Subcutaneous abdominal adipose tissue (tissue), 5 donors: ENCODE data around the gene WDR74.

Experiments
- H3K27ac ChIP-seq: one replicate; pipeline ENCODE4 v1.7.0; 2013; ENCODE audit warnings: low read depth, mild to moderate bottlenecking, inconsistent platforms, low read length, moderate library complexity
- H3K27me3 ChIP-seq, 5 donors: one replicate each; pipeline ENCODE4 v1.7.0; 2013; ENCODE audit warnings: low read length in 5 of 5, inconsistent platforms in 1 of 5; ENCODE audit not compliant: control insufficient read depth in 5 of 5, insufficient read depth in 4 of 5
- H3K36me3 ChIP-seq, 5 donors: one replicate each; pipeline ENCODE4 v1.7.0; 2013; ENCODE audit warnings: low read length in 5 of 5; ENCODE audit not compliant: control insufficient read depth in 5 of 5, insufficient read depth in 5 of 5
- H3K4me1 ChIP-seq, 5 donors: one replicate each; pipeline ENCODE4 v1.7.0; 2013; ENCODE audit warnings: low read length in 5 of 5, mild to moderate bottlenecking in 3 of 5, moderate library complexity in 1 of 5; ENCODE audit not compliant: control insufficient read depth in 5 of 5, insufficient read depth in 5 of 5
- H3K4me3 ChIP-seq, 5 donors: one replicate each; pipeline ENCODE4 v1.7.0; 2013; ENCODE audit warnings: low read length in 5 of 5, low read depth in 1 of 5
- H3K9ac ChIP-seq, 5 donors: one replicate each; pipeline ENCODE4 v1.7.0; 2013; ENCODE audit warnings: low read length in 5 of 5, mild to moderate bottlenecking in 4 of 5, moderate library complexity in 3 of 5
- H3K9me3 ChIP-seq, 5 donors: one replicate each; pipeline ENCODE4 v1.7.0; 2013; ENCODE audit warnings: low read length in 5 of 5; ENCODE audit not compliant: control insufficient read depth in 5 of 5
- donor health status: healthy.
- donor health status: healthy.
- donor health status: healthy.
- donor health status: healthy.
- donor health status: healthy.

The WDR74 gene

GRCh38 chr11:62839050-62839945, at the start of gene WDR74:
TSS of gene WDR74 (minus strand) at chr11:62839590. CDS start at chr11:62839570, 20 bp downstream.
- Histone ChIP-seq H3K36me3 (peaks cover 4 to 23% (median 16%) of the 10 kb centered on the region in 5 donors), H3K27ac (peak within 1 kb of the TSS; percentile 97), H3K9ac (peak within 1 kb of the TSS; percentile 75 to 92 (median 91)), H3K27me3 (no peaks in the 10 kb centered on the region), H3K4me1 (peaks cover 6 to 37% (median 29%) of the 10 kb centered on the region in 5 donors), H3K4me3 (peak within 1 kb of the TSS; percentile 81 to 99 (median 92)), H3K9me3 (no peaks in the 10 kb centered on the region)

- peaks cover 0 to 34% (median 23%) of the 10 kb centered on the region in 5 donors for H3K4me1 ChIP-seq
- no peak overlapping the region for H3K27ac ChIP-seq
- H3K4me3 ChIP-seq, result no peak overlapping the region
- no peak overlapping the region for H3K9ac ChIP-seq
- H3K36me3 ChIP-seq, result peaks cover 2 to 59% (median 53%) of the 10 kb centered on the region in 5 donors
- H3K9me3 ChIP-seq, result no peaks in the 10 kb centered on the region
- no peaks in the 10 kb centered on the region for H3K27me3 ChIP-seq
These were observed 49.7 kb upstream of the WDR74 start for GRCh38 chr11:62889126-62889483.

GRCh38 chr11:62888406-62888805, 49.0 kb upstream of the WDR74 start:
- H3K27ac ChIP-seq, result no peak overlapping the region
- H3K9me3 ChIP-seq, result no peaks in the 10 kb centered on the region
- no peak overlapping the region for H3K4me3 ChIP-seq
- peaks cover 8 to 66% (median 60%) of the 10 kb centered on the region in 5 donors for H3K36me3 ChIP-seq
- H3K27me3 ChIP-seq, result no peaks in the 10 kb centered on the region
- H3K4me1 ChIP-seq, result peaks cover 0 to 41% (median 30%) of the 10 kb centered on the region in 5 donors
- no peak overlapping the region for H3K9ac ChIP-seq

- Histone ChIP-seq H3K4me1 (peaks cover 7 to 57% (median 44%) of the 10 kb centered on the region in 5 donors), H3K4me3 (no peak overlapping the region)
These were observed 45.9 kb upstream of the WDR74 start for GRCh38 chr11:62885137-62885750.

GRCh38 chr11:62883673-62884072, 44.3 kb upstream of the WDR74 start:
- peaks cover 13 to 57% (median 49%) of the 10 kb centered on the region in 5 donors for H3K4me1 ChIP-seq

More at GRCh38 chr11:62885137-62885750, 45.9 kb upstream of the WDR74 start:
- Histone ChIP-seq H3K9me3 (no peaks in the 10 kb centered on the region), H3K9ac (peak overlapping the region in 1 of 5 donors; percentile 3), H3K27ac (no peak overlapping the region), H3K36me3 (peaks cover 12 to 75% (median 69%) of the 10 kb centered on the region in 5 donors), H3K27me3 (no peaks in the 10 kb centered on the region)

GRCh38 chr11:62882788-62883501, 43.6 kb upstream of the WDR74 start:
- Histone ChIP-seq H3K27me3 (no peaks in the 10 kb centered on the region), H3K9ac (peak overlapping the region; percentile 60 to 88 (median 86)), H3K9me3 (no peaks in the 10 kb centered on the region), H3K4me1 (peaks cover 13 to 57% (median 48%) of the 10 kb centered on the region in 5 donors), H3K27ac (peak overlapping the region; percentile 98), H3K36me3 (peaks cover 12 to 54% (median 53%) of the 10 kb centered on the region in 5 donors), H3K4me3 (peak overlapping the region; percentile 90 to 100 (median 99))

More at GRCh38 chr11:62883673-62884072, 44.3 kb upstream of the WDR74 start:
- H3K36me3 ChIP-seq, result peaks cover 12 to 61% (median 60%) of the 10 kb centered on the region in 5 donors
- H3K27me3 ChIP-seq, result no peaks in the 10 kb centered on the region
- H3K9ac ChIP-seq, result peak overlapping the region in 3 of 5 donors; percentile 41 to 88 (median 60)
- no peak overlapping the region for H3K4me3 ChIP-seq
- peak overlapping the region; percentile 98 for H3K27ac ChIP-seq
- no peaks in the 10 kb centered on the region for H3K9me3 ChIP-seq

- Histone ChIP-seq H3K9ac (peak overlapping the region; percentile 86 to 99 (median 88)), H3K36me3 (peaks cover 12 to 49% (median 47%) of the 10 kb centered on the region in 5 donors), H3K27ac (peak overlapping the region; percentile 98), H3K9me3 (no peaks in the 10 kb centered on the region), H3K4me1 (peaks cover 13 to 57% (median 48%) of the 10 kb centered on the region in 5 donors), H3K4me3 (peak overlapping the region; percentile 90 to 100 (median 99)), H3K27me3 (no peaks in the 10 kb centered on the region)
These were observed 43.0 kb upstream of the WDR74 start for GRCh38 chr11:62882431-62882749.

- H3K9me3 ChIP-seq, result no peaks in the 10 kb centered on the region
- no peaks in the 10 kb centered on the region for H3K27me3 ChIP-seq
- peak overlapping the region; percentile 98 for H3K27ac ChIP-seq
- H3K9ac ChIP-seq, result peak overlapping the region; percentile 88 to 99 (median 99)
- H3K4me3 ChIP-seq, result peak overlapping the region; percentile 90 to 100 (median 99)
- H3K36me3 ChIP-seq, result peaks cover 9 to 43% (median 42%) of the 10 kb centered on the region in 5 donors
- H3K4me1 ChIP-seq, result peaks cover 13 to 57% (median 48%) of the 10 kb centered on the region in 5 donors
These were observed 42.4 kb upstream of the WDR74 start for GRCh38 chr11:62881579-62882430.
